HG03066 (cell line): Measurements from ENCODE around the gene ROBO2.
A peak's percentile ranks its signal among the peaks of the same experiment; 100 is the strongest.

Source experiments
- ATAC-seq: cut with Tn5 transposase; IDR thresholded peaks from one replicate; pipeline ENCODE4 v1.9.1; 2021; ENCODE audit warnings: low read depth; ENCODE audit not compliant: unreplicated experiment

ROBO2 gene

GRCh38 chr3:77247817-77248216 is 207.9 kb downstream of the ROBO2 start:
- no peak for ATAC-seq

- ATAC-seq: no peak
Observed at GRCh38 chr3:77248420-77248819, 208.5 kb downstream of the ROBO2 start.

GRCh38 chr3:77251136-77251535 is 211.2 kb downstream of the ROBO2 start:
- ATAC-seq: no peak

- ATAC-seq: peak; percentile 65
Observed at GRCh38 chr3:77254967-77255831, 215.3 kb downstream of the ROBO2 start.

GRCh38 chr3:77256584-77257503 is 216.9 kb downstream of the ROBO2 start:
- ATAC-seq: no peak

GRCh38 chr3:77259694-77260093 is 219.8 kb downstream of the ROBO2 start:
- no peak for ATAC-seq

GRCh38 chr3:77262361-77262760 is 222.5 kb downstream of the ROBO2 start:
- ATAC-seq: no peak

GRCh38 chr3:77267589-77267988 is 227.7 kb downstream of the ROBO2 start:
- no peak for ATAC-seq

GRCh38 chr3:77271306-77271705 is 231.4 kb downstream of the ROBO2 start:
- ATAC-seq: no peak

GRCh38 chr3:77271711-77272110 is 231.8 kb downstream of the ROBO2 start:
- ATAC-seq: no peak

- no peak for ATAC-seq
Observed at GRCh38 chr3:77279276-77279675, 239.4 kb downstream of the ROBO2 start.

- ATAC-seq: no peak
Observed at GRCh38 chr3:77281721-77282120, 241.8 kb downstream of the ROBO2 start.

- ATAC-seq: no peak
Observed at GRCh38 chr3:77283108-77283507, 243.2 kb downstream of the ROBO2 start.

GRCh38 chr3:77288348-77288747 is 248.4 kb downstream of the ROBO2 start:
- no peak for ATAC-seq

- ATAC-seq: no peak
Observed at GRCh38 chr3:77296527-77296926, 256.6 kb downstream of the ROBO2 start.

- no peak for ATAC-seq
Observed at GRCh38 chr3:77298417-77298816, 258.5 kb downstream of the ROBO2 start.

- ATAC-seq: no peak
Observed at GRCh38 chr3:77303955-77304699, 264.2 kb downstream of the ROBO2 start.

- no peak for ATAC-seq
Observed at GRCh38 chr3:77304700-77305021, 264.8 kb downstream of the ROBO2 start.

- no peak for ATAC-seq
Observed at GRCh38 chr3:77309460-77309859, 269.6 kb downstream of the ROBO2 start.

- ATAC-seq: no peak
Observed at GRCh38 chr3:77313843-77314242, 273.9 kb downstream of the ROBO2 start.

- ATAC-seq: no peak
Observed at GRCh38 chr3:77319711-77320110, 279.8 kb downstream of the ROBO2 start.
